NCI-H226 (cell line): Measurements from ENCODE around the gene CFAP54.
"Not testable (repeated sequence)": the region's sequence is repeated elsewhere in the genome, so short reads cannot be mapped to it uniquely, and the experiment has no call there.

Experiments used
- DNase-seq: peaks from one replicate; pipeline ENCODE4 v3.0.0-alpha.2; 2015

Gene CFAP54

DNA sequence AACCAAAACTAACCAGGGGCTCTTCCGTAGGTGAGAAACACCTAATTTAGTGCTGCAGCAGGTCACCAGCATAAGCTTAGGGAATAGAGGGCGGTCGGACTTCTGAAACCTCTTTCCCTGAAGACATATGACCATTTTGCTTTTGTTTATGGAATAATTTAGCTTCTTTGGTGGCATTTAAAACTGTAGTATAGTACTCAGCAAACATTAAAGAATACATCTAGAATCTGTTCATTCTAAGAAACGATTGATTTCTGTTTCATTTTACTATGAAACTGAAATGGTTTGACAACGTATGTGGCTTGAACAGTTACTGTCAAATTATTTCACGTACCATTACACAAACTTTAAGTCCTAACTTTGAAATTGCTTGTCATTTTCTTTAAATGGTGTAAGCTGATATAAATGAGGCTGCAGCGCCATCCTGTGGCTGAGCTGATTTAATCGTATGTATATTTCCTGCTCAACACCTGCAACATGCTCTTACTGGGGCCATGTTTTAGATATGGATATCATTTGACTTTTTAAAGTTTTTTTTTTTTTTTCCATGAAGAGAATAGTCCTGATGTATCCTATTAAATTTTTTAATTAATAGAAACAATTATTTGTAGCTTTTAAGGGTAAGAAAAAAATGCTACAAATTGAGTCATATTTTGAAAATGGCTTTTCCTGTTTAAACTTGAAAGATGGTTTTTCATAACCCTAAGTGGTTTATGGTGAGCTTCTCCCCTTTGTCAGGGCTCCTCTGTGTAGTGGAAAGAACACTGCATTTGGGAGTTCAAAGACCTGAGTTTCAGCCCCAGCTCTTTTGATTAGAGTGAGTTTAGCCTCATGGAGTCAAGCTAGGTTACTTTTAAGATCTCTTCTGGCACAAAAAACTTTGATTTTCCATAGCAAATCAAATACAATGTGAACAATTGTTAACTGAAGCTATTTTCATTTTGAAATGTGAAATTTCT lies 27.4 kb downstream of the CFAP54 start:
- peak; percentile 29 for DNase-seq

GRCh38 chr12:96520767-96521166 lies 31.4 kb downstream of the CFAP54 start:
- no peak for DNase-seq

DNA sequence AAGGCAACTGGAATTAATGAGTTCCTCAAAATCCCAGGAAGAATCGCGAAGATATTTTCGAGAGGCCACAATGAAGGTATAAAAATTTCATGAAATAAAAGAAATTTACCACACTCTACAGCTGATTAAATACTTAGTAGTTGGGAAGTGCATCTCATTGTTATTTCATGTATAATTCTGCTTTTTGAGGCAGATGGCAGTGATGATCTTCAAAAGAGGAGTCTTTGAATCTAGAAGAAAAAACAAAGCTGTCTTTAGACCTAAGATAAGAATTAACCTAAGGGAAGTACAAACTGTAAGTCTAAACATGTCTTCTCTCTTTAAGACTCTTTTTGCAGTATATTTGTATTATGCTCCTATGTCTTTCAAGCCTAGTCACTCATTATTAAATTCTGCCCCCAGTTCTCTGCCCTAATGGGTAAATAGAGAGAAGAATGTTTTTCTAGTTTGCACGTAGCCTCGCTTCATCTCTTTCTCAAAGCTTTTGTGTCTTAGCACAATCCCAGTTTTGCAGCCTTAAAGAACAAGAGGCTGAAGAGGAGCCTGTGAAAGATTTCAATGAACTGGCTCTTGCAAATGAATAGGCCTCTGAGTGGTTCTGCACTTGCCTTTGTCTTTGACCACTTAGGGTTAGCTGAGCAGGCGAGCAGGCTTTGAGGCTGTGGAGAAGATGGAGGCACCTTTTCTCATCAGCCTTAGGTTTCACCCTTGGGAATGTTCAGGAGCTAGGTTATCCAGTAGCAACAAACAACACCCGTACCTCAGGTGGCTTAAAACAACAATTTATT lies 32.7 kb downstream of the CFAP54 start:
- DNase-seq: no peak

- DNase-seq: no peak
Measured at GRCh38 chr12:96522690-96523089, 33.3 kb downstream of the CFAP54 start.

- no peak for DNase-seq
Measured at GRCh38 chr12:96526110-96526509, 36.7 kb downstream of the CFAP54 start.

GRCh38 chr12:96529912-96530311 lies 40.5 kb downstream of the CFAP54 start:
- no peak for DNase-seq

- DNase-seq: no peak
Measured at GRCh38 chr12:96534339-96534738, 45.0 kb downstream of the CFAP54 start.

DNA sequence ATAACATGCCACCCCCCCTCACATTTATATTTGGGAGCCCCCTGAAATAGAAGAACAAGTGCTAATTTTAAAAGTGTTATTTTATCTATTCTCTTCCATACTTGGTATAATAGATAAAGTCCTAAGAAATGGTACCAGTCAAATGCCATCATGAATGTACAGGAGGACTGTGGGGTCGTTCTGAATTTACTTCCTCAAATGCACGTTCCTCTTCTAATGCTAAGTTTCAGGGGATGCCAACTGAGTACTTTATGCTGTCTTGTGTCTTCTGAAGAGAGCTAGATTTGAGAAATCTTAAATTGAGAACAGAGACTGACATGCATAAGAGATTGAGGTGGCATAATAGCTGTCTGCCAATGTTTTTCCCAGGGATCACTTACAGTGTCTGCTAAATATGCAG lies 59.0 kb downstream of the CFAP54 start:
- DNase-seq: no peak

DNA sequence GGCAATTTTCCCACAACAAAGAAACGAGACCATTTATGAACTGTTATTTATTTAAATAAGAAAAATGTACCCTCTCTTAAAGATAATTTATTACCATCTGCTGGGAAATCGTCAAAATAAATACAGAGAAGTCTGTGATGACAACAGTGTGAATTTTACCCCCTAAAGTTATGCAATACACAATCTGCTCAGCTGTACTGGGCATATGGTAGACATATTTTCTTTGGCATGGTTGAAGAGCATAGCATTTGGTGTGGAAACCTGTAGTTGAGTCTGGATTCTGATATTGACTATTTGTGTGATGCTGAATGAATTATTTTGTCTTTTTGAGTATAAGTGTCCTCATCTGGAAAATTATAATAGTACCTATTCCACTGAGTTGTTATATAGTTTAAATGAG lies 60.0 kb downstream of the CFAP54 start:
- no peak for DNase-seq

- no peak for DNase-seq
Measured at GRCh38 chr12:96570579-96570978, 81.2 kb downstream of the CFAP54 start.

DNA sequence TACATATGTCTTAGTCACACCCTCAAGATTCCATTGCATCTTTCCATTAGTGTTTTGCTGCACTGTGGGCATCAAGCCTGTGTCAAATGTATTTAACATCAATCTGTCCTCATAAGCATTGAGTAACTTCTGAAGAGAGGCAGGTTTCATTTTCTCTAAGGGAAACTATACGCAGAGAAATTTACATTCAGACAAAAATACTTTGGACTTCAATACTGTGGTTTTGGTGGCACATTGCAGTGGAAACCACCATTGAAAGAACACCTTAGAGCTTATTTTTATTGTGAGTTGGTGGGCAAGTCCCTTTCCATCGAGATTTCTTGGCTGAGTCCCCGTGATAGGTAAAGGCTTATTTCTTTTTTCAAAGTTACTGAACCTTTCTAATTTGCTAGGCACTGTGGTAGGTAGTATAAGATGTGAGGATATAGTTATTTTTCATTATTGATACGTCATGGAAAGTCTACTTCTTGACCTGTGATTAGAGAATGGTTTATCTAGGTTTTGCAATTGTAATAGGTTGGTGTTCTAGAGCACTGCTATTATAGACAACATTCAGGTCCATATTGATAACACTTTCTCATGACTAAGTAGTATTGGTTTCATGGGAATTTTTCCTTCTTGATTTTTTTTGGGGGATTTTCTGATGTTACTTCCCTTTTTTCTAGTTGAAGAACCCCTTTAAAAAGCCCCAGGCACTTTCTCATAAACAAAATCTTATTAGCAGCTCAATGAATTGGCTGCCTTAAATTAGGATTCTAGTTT lies 81.9 kb downstream of the CFAP54 start:
- DNase-seq: peak; percentile 51

DNA sequence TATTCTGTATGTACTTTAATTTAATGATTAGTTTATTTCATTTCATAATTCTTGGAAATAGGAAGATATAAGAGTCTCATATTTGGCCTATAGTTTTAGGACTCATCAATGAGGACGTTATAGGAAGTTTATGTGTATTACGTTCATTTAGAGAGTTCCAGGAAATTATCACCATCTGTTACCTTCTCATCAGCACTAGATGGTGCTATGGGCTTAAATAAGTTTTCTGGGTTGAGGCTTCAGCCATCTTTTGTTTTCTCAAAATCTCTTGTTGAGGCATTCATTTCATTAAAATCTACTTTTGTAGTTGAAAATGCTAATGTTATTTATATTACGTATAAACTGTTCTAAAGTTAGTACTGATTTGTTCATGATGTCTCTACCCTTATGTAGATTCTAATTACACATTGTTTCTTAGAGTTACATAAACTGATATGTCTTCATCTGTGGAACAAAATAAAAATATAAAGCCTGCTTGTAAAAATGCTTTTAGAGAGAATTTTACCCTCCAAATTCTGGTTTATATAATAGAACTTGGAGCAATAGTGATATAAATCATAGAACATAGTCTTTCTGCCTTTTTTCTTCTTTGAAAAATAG lies 89.2 kb downstream of the CFAP54 start:
- DNase-seq: peak; percentile 5

DNA sequence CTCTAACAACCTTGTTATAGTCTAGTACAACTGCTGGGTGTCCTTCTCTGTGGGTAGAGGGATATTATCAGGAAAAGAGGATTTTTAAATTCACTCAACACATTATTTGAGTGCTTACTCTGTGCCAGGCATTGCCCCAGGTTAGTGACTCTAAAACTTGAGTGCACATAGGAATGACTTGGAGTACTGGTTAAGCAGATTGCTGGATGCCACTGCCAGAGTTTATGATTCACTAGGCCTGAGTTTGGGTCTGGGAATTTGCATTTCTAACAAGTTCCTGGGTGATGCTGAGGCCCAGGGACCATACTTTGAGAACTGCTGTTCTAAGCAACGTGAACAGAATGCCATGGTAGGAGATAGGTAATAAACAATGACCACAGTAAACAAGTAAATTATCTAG lies 96.6 kb downstream of the CFAP54 start:
- no peak for DNase-seq

DNA sequence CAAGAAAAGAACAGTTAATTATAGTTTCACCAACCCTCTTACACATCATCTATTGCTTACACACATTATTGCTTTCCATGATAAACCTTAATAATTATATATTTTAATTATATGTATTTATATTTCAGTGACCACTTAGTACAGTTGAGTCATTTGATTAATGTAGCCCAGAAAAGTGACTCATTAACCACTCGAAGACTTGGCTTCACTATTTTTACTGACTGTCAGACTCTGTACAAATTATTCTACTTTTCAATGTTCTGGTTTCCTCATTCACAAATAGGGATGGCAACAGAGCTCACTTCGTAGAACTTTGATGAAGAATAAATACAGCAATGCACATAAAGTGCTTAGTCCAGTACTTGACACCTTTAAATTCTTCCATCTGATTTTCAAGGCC lies 98.3 kb downstream of the CFAP54 start:
- no peak for DNase-seq

GRCh38 chr12:96590970-96591369 lies 101.6 kb downstream of the CFAP54 start:
- DNase-seq: no peak

DNA sequence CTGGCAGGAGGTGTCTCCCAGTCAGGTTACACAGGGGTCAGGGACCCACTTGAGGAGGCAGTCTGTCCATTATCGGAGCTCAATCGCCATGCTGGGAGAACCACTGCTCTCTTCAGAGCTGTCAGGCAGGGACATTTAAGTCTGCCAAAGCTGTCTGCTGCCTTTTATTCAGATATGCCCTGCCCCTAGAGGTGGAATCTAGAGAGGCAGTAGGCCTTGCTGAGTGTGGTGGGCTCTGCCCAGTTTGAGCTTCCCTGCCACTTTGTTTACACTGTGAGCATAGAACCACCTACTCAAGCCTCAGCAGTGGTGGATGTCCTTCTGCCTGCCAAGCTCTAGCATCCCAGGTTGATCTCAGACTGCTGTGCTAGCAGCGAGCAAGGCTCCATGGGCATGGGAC lies 115.0 kb downstream of the CFAP54 start:
- DNase-seq: not testable (repeated sequence)

- no peak for DNase-seq
Measured at GRCh38 chr12:96605684-96606083, 116.3 kb downstream of the CFAP54 start.

DNA sequence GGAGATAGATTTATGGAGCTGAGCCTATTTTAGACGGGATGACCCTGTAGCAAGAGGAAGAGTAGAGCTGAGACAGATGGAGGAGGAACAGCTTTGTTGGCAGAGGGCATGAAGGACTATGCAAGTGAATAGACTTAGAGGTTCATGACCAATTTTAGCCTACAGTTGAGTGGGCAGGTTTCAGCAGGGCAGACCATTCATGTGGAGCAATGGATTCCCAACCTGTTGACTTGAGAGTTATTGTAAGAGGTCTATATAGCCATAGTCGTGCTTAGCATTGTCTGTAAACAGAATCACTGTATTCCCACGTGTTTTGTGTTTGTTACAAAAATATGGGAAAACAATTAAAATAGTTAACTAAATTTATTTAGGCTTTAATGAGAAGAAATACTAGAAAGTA lies 116.8 kb downstream of the CFAP54 start:
- no peak for DNase-seq

GRCh38 chr12:96606644-96607043 lies 117.3 kb downstream of the CFAP54 start:
- no peak for DNase-seq

DNA sequence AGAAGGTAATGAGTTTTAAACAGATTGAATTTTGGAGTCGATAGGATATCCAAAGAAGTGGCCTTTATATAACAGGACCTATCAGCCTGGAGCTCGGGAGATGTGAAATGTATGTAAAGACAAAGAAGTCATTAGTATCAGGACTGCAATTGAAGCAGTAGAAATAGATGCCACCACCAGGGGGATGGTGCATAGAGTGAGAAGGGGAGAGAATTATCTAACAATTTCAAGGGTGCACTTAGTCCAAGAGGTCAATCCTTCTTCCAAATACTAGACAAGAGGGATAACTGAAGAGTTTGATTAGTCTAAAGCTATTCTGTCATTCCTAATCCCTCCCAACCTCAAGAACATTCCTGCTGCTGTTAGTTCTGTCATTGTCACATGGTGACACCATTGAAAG lies 127.8 kb downstream of the CFAP54 start:
- no peak for DNase-seq

DNA sequence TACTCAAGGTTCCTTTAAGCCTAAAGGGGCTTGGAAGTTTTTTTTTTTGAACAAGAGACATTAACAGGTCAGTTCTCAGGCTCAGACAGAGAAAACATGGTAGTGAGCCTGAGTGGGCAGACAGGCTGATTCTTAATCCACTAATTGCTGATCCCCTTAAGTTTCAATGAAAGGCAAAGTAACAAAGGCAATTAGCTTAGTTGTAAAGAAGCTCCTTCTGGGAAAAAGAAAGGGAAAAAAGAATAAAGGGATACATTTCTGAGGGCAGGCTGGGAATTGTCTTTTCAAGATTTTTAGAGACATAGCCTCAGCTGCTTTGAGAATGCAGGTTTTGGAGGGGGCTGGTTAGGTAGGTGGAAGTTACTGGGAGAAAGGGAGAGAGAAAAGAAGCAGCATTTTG lies 133.8 kb downstream of the CFAP54 start:
- DNase-seq: no peak

GRCh38 chr12:96623656-96624217 lies 134.4 kb downstream of the CFAP54 start:
- no peak for DNase-seq

- DNase-seq: no peak
Measured at GRCh38 chr12:96635844-96636243, 146.5 kb downstream of the CFAP54 start.
